HepG2 (cell line): ENCODE results near the gene ATP2C2. TPM values are rescaled to one million over a fixed set of nuclear protein-coding genes. Genes with fewer than 3 reads are reported as not detected.
A peak's percentile ranks its signal among the peaks of the same experiment; 100 is the strongest.

Experiments
- CCDC6 ChIP-seq: sonication (generic); formaldehyde crosslinking; IDR thresholded peaks from 2 replicates; pipeline ENCODE4 v1.8.1; 2022; ENCODE audit warnings: mild to moderate bottlenecking, missing genetic modification reagents, moderate library complexity
- CREB3 ChIP-seq: sonication (generic); formaldehyde crosslinking; IDR thresholded peaks from 2 replicates; pipeline ENCODE4 v1.5.0; 2020; ENCODE audit warnings: missing genetic modification reagents
- DMTF1 ChIP-seq: sonication (generic); formaldehyde crosslinking; IDR thresholded peaks from 2 replicates; pipeline ENCODE4 v1.4.0; 2020; ENCODE audit warnings: mild to moderate bottlenecking, missing genetic modification reagents
- FOXC1 ChIP-seq: sonication (generic); formaldehyde crosslinking; IDR thresholded peaks from 2 replicates; pipeline ENCODE4 v1.8.0; 2022; ENCODE audit warnings: mild to moderate bottlenecking, missing genetic modification reagents, borderline replicate concordance
- HNRNPLL ChIP-seq: fragments of 200-400 bp; formaldehyde crosslinking; IDR thresholded peaks from 2 replicates; pipeline ENCODE4 v1.6.1; 2017; ENCODE audit warnings: mild to moderate bottlenecking, low read depth, low read length; ENCODE audit not compliant: poor library complexity, severe bottlenecking
- NFIC ChIP-seq: IDR thresholded peaks from 2 replicates; pipeline ENCODE4 v1.6.1; 2012; ENCODE audit warnings: mild to moderate bottlenecking, low read length, inconsistent platforms
- SP5 ChIP-seq: IDR thresholded peaks from 2 replicates; pipeline ENCODE4 v1.6.1; 2016; ENCODE audit warnings: low read depth, borderline replicate concordance
- XRCC5 ChIP-seq: fragments of 200-400 bp; formaldehyde crosslinking; optimal IDR thresholded peaks from 2 replicates; pipeline ENCODE3; 2017; ENCODE audit warnings: mild to moderate bottlenecking, low read length
- ZBTB33 ChIP-seq: sonication (generic); formaldehyde crosslinking; IDR thresholded peaks from 2 replicates; pipeline ENCODE4 v1.4.0; 2020; ENCODE audit warnings: missing genetic modification reagents
- ZNF20 ChIP-seq: sonication (generic); formaldehyde crosslinking; IDR thresholded peaks from 2 replicates; pipeline ENCODE4 v1.4.0; 2020; ENCODE audit warnings: mild to moderate bottlenecking, moderate library complexity, missing genetic modification reagents
- ZNF383 ChIP-seq: sonication (generic); formaldehyde crosslinking; IDR thresholded peaks from 2 replicates; pipeline ENCODE4 v1.4.0; 2020; ENCODE audit warnings: missing genetic modification reagents, mild to moderate bottlenecking, borderline replicate concordance
- ZNF615 ChIP-seq: sonication (generic); formaldehyde crosslinking; IDR thresholded peaks from 2 replicates; pipeline ENCODE4 v1.5.0; 2020; ENCODE audit warnings: mild to moderate bottlenecking, missing genetic modification reagents, borderline replicate concordance
- ZNF709 ChIP-seq: sonication (generic); formaldehyde crosslinking; IDR thresholded peaks from 2 replicates; pipeline ENCODE4 v1.5.0; 2020; ENCODE audit warnings: mild to moderate bottlenecking, missing genetic modification reagents
- ZNF816 ChIP-seq: sonication (generic); formaldehyde crosslinking; IDR thresholded peaks from 2 replicates; pipeline ENCODE4 v1.8.0; 2022; ENCODE audit warnings: missing genetic modification reagents, mild to moderate bottlenecking, borderline replicate concordance
- ZXDC ChIP-seq: sonication (generic); formaldehyde crosslinking; IDR thresholded peaks from 2 replicates; pipeline ENCODE4 v1.5.0; 2020; ENCODE audit warnings: mild to moderate bottlenecking, missing genetic modification reagents
- polyA plus RNA-seq, 8 experiments: library from polyadenylated mRNA; depleted of rRNA in 3 of 8; stranded (reverse) in 7 of 8; unstranded in 1 of 8; fragments of >200 nt; fragmentation: Illumina TruSeq in 4 of 8; extraction: Trizol in 4 of 8; gene quantifications; 2 replicates each; pipeline versions ENCODE4 v1.2.1 to v1.2.3, GENCODE V29; 2011 to 2016; ENCODE audit warnings: low read depth in 4 of 8, missing spikeins in 1 of 8, mixed read lengths in 1 of 8; ENCODE audit not compliant: insufficient read depth in 1 of 8
- total RNA-seq, 5 experiments: library from RNA; depleted of rRNA; stranded (reverse); fragments of >200 nt; fragmentation: Illumina TruSeq; extraction: Trizol; gene quantifications; 2 replicates each; pipeline ENCODE4 v1.2.3, GENCODE V29; 2016; ENCODE audit warnings: low read depth in 1 of 5

The ATP2C2 gene
- total and polyA plus RNA-seq, 2 of the 13 experiments (the other 11 are each of a cell fraction or from before 2014, with no cell fraction given) = 0.07 TPM; not detected in 1

GRCh38 chr16:84414789-84415326 lies 46.5 kb downstream of the ATP2C2 start (continued):
- TF ChIP-seq DMTF1 (no peak), NFIC (no peak), CREB3 (CRISPR knock-in tag) (peak; percentile 61; the same call in 1 of the 2 replicates), ZXDC (no peak), ZNF615 (no peak), ZNF383 (CRISPR knock-in tag) (no peak), ZNF20 (CRISPR knock-in tag) (no peak), ZNF709 (CRISPR knock-in tag) (no peak), ZNF816 (no peak), FOXC1 (CRISPR knock-in tag) (peak; percentile 82; the same call in 1 of the 2 replicates), XRCC5 (no peak), ZBTB33 (CRISPR knock-in tag) (no peak; the same call in 1 of the 2 replicates), SP5 (CRISPR knock-in tag) (peak; percentile 24; the same call in 1 of the 2 replicates), CCDC6 (CRISPR knock-in tag) (no peak), HNRNPLL (no peak)
